ENCODE results near the gene NAB2. TPM values are rescaled to one million over a fixed set of nuclear protein-coding genes. Genes with fewer than 3 reads are reported as not detected.
A peak's percentile ranks its signal among the peaks of the same experiment; 100 is the strongest.

The NAB2 gene
- total RNA-seq: 13.4 and 15.9 TPM in 2 replicates
- 14.6 and 19.5 TPM in 2 replicates for polyA plus RNA-seq
- polyA plus RNA-seq (2011; cell fraction: cytosol; rRNA removed): 9.2 and 11.3 TPM in 2 replicates
- polyA plus RNA-seq (2011; cell fraction: nucleus; rRNA removed): 11.9 and 14.2 TPM in 2 replicates
- 6.5 and 11.1 TPM in 2 replicates for polyA plus RNA-seq (2012)
- polyA minus RNA-seq: 20.5 and 21.2 TPM in 2 replicates
- 10.1 TPM for polyA minus RNA-seq (2011; cell fraction: cytosol; rRNA and poly(A)+ RNA removed)
- 4.5 and 6.8 TPM in 2 replicates for polyA minus RNA-seq (2011; cell fraction: nucleus; rRNA and poly(A)+ RNA removed)
- Bru-seq, nascent RNA: percentile 49 among the genes with signal in this experiment
- percentile 51 among the genes with signal in this experiment for BruChase-seq, experiment 1, labeled RNA remaining after a 6-hour chase
- BruChase-seq, experiment 2, labeled RNA remaining after a 2-hour chase: percentile 68 among the genes with signal in this experiment
- long read RNA-seq, partial matches to known transcripts: 6 of 11 reads
- long read RNA-seq, other reads (novel, unspliced or antisense): 1 of 11 reads

GRCh38 chr12:57088354-57089270 lies at the start of gene NAB2:
Gene NAB2, plus strand, starts transcription at chr12:57089114. Its CDS starts 158 bp downstream, at chr12:57089272.
- Histone ChIP-seq H3K79me2 (ENCODE audit: control insufficient read depth, insufficient read depth, low read length) (peaks cover 16% of the 10 kb centered on the region), H3K4me1 (ENCODE audit: control insufficient read depth, extremely low read depth, insufficient read depth, low read length) (peaks cover 18% of the 10 kb centered on the region), H3K9me1 (replicated peaks; ENCODE audit: control insufficient read depth, extremely low read depth, insufficient read depth, low read length) (no peaks in the 10 kb centered on the region), H3K9me3 (replicated peaks; ENCODE audit: control insufficient read depth, insufficient read depth, low read length) (no peaks in the 10 kb centered on the region), H3K27me3 (ENCODE audit: control insufficient read depth in 2 of 2, insufficient read depth in 2 of 2, low read length in 2 of 2) (no peaks in the 10 kb centered on the region), H3K4me3 (replicated peaks in 1 of 3; ENCODE audit: insufficient read depth in 1 of 3, low read depth in 1 of 3, low read length in 3 of 3) (peak within 1 kb of the TSS; percentile 41 to 86 (median 49)), H3K4me2 (ENCODE audit: insufficient read depth, low read length) (peak within 1 kb of the TSS; percentile 64), H3K36me3 (ENCODE audit: control insufficient read depth in 2 of 2, extremely low read depth in 1 of 2, insufficient read depth in 2 of 2, low read length in 2 of 2) (peaks cover 0 to 16% of the 10 kb centered on the region in 2 experiments), H2AFZ (ENCODE audit: low read depth, low read length) (peak within 1 kb of the TSS; percentile 65), H3K9ac (replicated peaks; ENCODE audit: extremely low read depth, insufficient read depth, low read length) (peak within 1 kb of the TSS; percentile 41), H4K20me1 (replicated peaks; ENCODE audit: control insufficient read depth, extremely low read depth, insufficient read depth, low read length) (no peaks in the 10 kb centered on the region), H3K27ac (ENCODE audit: insufficient read depth, low read depth, low read length) (peak within 1 kb of the TSS; percentile 76)
- dilution Hi-C loops (cut with MboI; ENCODE audit: extremely low pct_ligation_motif_present, low sequenced_read_pairs): no loop called here
- ChIA-PET CTCF (interaction anchor here (0.6 to 14.4 kb wide), 7 partner anchors 9 to 87 kb away, joined by 3 to 158 read pairs (median 10); partner anchors contain the start of genes NEMP1 and STAT6), POLR2A (interaction anchor here (0.7 to 2.5 kb wide), 5 partner anchors 10 to 39 kb away, joined by 3 to 11 read pairs (median 6); partner anchors contain the start of genes LRP1, NEMP1 and STAT6)
- TF ChIP-seq POLR2A (IDR thresholded peaks at IDR 0.05; ENCODE audit: low read depth, low read length): peak; percentile 57
- no peak for TF ChIP-seq JUN (IDR thresholded peaks at IDR 0.05; ENCODE audit: borderline replicate concordance, insufficient read depth, insufficient read length, low read depth)
- TF ChIP-seq MYC (IDR thresholded peaks at IDR 0.05; ENCODE audit: low read depth, low read length): no peak
- TF ChIP-seq POLR2AphosphoS5 (IDR thresholded peaks at IDR 0.05; ENCODE audit: insufficient read depth, low read depth, low read length): peak; percentile 11
- TF ChIP-seq CTCF (IDR thresholded peaks at IDR 0.05; ENCODE audit: extremely low read depth in 1 of 2, insufficient read depth in 1 of 2, low read depth in 1 of 2, low read length in 2 of 2): no peak
- no peak for FAIRE-seq
- intact Hi-C loops (cut with micrococcal nuclease): loop anchor here (1.0 to 5.0 kb wide), 2 partner anchors 24 to 401 kb away; partner anchors contain the start of gene PTGES3
- peak; percentile 89 for DNase-seq (ENCODE audit: low read depth, low spot score)
- no TSS peak for BruUV-seq (replicated peaks)

Data from endothelial cell of umbilical vein (primary cell).